NB4 (cell line): Measurements from ENCODE around the gene GOLGB1.

ENCODE experiments used
- CTCF ChIP-seq: IDR thresholded peaks from one replicate; pipeline ENCODE4 v1.5.1; 2012; ENCODE audit warnings: low read depth, low read length
- MYC ChIP-seq: IDR thresholded peaks from 2 replicates; pipeline ENCODE4 v1.6.1; 2011; ENCODE audit warnings: low read depth, low read length

DNA sequence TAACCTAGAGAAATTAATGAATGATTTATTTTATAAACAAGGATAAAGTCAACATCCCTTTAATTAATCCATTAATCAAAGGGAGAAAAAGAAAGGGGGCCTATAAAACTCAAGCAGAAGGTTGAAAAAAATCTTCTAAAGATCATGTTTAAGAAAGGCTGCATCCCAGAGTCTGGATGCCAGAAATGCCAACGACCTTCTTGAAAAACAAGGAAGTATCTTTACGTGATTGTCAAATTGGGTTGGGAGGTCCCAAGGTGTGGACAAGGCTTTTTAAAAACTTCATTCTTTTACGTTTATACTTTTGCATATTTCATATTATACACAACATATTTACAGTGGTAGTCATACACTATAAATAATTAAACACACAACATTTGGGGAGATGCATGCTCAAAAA is 1.6 kb downstream of the GOLGB1 start:
- TF ChIP-seq CTCF (no peak), MYC (no peak)
